RWPE2 (cell line): ENCODE data around the gene GTF2IRD1.
"Not testable (repeated sequence)": the region's sequence is repeated elsewhere in the genome, so short reads cannot be mapped to it uniquely, and the experiment has no call there.

Experiments used
- ATAC-seq: fragments of 200-7000 bp; cut with Tn5 transposase; 3 replicates; pipeline ENCODE4 v1.9.1; 2021; ENCODE audit warnings: low read depth
- DNase-seq: peaks from one replicate; pipeline ENCODE4 v3.0.0-alpha.2; 2020; ENCODE audit warnings: low spot score
- H3K27ac ChIP-seq: fragments of 450-650 bp; 2 replicates; pipeline ENCODE4 v1.5.1; 2017; ENCODE audit warnings: mild to moderate bottlenecking; ENCODE audit not compliant: poor library complexity, severe bottlenecking
- H3K27me3 ChIP-seq: fragments of 250-450 bp; sonication (Bioruptor Pico); 2 replicates; pipeline ENCODE4 v1.5.1; 2021; ENCODE audit warnings: mild to moderate bottlenecking, moderate library complexity; ENCODE audit not compliant: insufficient read depth, poor library complexity, severe bottlenecking
- H3K36me3 ChIP-seq: fragments of 250-450 bp; sonication (Bioruptor Pico); 2 replicates; pipeline ENCODE4 v1.5.1; 2020; ENCODE audit warnings: low read depth, mild to moderate bottlenecking, moderate library complexity
- H3K4me1 ChIP-seq: fragments of 250-450 bp; sonication (Bioruptor Pico); 2 replicates; pipeline ENCODE4 v1.5.1; 2021; ENCODE audit warnings: mild to moderate bottlenecking, moderate library complexity; ENCODE audit not compliant: insufficient read depth, poor library complexity, severe bottlenecking
- H3K4me3 ChIP-seq: fragments of 250-450 bp; sonication (Bioruptor Pico); 2 replicates; pipeline ENCODE4 v1.5.1; 2021; ENCODE audit warnings: mild to moderate bottlenecking, moderate library complexity; ENCODE audit not compliant: severe bottlenecking
- H3K9me3 ChIP-seq: fragments of 250-450 bp; sonication (Bioruptor Pico); 2 replicates; pipeline ENCODE4 v1.5.1; 2021; ENCODE audit warnings: mild to moderate bottlenecking, moderate library complexity; ENCODE audit not compliant: severe bottlenecking
- TF ChIP-seq, protein P1 (sequence below): fragments of 450-650 bp; IDR thresholded peaks from one replicate; pipeline ENCODE4 v1.5.1; 2017; ENCODE audit warnings: mild to moderate bottlenecking, moderate library complexity; ENCODE audit not compliant: poor library complexity, severe bottlenecking

Gene GTF2IRD1

DNA sequence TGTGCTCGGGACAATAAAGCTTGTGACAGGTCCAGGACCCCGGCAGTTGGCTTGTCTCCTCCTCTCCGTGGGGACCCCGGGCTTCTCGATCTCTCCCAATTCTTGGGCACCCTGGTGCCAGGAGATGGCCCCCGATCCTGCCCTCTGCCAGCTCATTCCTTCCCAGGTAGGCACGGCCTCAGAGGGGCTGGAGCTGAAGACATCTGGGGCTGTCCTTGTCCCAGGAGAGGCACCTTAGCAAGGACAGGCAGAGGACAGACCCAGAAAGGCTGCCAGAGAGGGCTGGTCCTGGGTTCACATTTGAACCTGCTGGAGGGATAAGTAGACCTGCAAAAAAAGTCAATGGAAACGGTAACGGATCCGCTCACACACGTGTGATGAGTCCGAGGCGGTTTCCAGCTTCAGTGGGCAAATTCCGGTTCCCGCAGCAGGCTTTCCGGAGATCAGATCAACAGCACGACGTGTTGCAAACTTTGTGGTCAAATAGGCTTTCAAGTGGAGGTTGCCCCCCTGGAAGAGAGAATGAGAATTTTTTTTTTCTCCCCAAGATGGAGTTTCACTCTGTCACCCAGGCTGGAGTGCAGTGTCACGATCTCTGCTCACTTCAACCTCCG, 47.7 kb upstream of the GTF2IRD1 start:
- no peaks in the 10 kb centered on the region for H3K9me3 ChIP-seq
- H3K36me3 ChIP-seq, result peaks cover 6% of the 10 kb centered on the region
- no peaks in the 10 kb centered on the region for H3K27me3 ChIP-seq
- TF ChIP-seq, protein P1, sequence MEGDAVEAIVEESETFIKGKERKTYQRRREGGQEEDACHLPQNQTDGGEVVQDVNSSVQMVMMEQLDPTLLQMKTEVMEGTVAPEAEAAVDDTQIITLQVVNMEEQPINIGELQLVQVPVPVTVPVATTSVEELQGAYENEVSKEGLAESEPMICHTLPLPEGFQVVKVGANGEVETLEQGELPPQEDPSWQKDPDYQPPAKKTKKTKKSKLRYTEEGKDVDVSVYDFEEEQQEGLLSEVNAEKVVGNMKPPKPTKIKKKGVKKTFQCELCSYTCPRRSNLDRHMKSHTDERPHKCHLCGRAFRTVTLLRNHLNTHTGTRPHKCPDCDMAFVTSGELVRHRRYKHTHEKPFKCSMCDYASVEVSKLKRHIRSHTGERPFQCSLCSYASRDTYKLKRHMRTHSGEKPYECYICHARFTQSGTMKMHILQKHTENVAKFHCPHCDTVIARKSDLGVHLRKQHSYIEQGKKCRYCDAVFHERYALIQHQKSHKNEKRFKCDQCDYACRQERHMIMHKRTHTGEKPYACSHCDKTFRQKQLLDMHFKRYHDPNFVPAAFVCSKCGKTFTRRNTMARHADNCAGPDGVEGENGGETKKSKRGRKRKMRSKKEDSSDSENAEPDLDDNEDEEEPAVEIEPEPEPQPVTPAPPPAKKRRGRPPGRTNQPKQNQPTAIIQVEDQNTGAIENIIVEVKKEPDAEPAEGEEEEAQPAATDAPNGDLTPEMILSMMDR, result no peak
- DNase-seq (no peak), ATAC-seq (no peak)
- H3K4me1 ChIP-seq, result no peaks in the 10 kb centered on the region
- no peak overlapping the region for H3K4me3 ChIP-seq
- no peak overlapping the region for H3K27ac ChIP-seq

DNA sequence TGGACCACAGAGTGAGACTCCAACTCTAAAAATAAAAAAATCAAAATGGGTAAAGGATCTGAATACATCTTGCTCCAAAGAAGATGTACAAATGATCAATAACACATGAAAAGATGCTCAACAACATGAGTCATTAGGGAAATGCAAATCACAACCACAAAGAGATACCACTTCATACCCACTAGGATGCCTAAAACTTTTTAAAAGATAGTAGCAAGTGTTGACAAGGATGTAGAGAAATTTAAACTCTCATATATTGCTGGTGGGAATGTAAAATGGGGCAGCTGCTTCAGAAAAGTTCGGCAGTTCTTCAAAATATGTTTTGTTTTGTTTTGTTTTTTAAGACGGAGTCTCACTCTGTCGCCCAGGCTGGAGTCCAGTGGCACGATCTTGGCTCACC, 45.7 kb upstream of the GTF2IRD1 start:
- Histone ChIP-seq H3K4me3 (no peak overlapping the region), H3K27me3 (no peaks in the 10 kb centered on the region), H3K36me3 (no peaks in the 10 kb centered on the region), H3K27ac (no peak overlapping the region), H3K4me1 (no peaks in the 10 kb centered on the region), H3K9me3 (no peaks in the 10 kb centered on the region)
- ATAC-seq, result no peak
- TF ChIP-seq, protein P1, result no peak
- no peak for DNase-seq

DNA sequence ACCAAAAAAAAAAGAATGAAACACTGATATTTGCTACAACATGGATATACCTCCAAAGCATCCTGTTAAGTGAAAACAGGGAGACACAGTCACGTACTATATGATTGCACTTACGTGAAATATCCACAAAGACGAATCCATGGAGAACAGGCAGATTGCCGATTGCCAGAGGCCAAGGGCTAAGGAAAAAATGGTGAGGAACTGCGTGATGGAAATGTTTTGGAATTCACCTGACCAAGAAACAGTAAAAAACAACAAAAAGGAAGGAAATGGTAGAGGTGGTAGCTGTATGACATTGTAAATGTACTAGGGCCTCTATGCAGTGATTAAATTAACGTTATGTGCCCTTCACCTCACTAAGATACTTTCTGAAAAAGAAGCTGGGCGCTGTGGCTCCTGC, 44.1 kb upstream of the GTF2IRD1 start:
- Histone ChIP-seq H3K36me3 (no peaks in the 10 kb centered on the region), H3K4me1 (no peaks in the 10 kb centered on the region), H3K27ac (no peak overlapping the region), H3K4me3 (no peak overlapping the region), H3K9me3 (no peaks in the 10 kb centered on the region), H3K27me3 (no peaks in the 10 kb centered on the region)
- no peak for DNase-seq
- ATAC-seq, result no peak
- TF ChIP-seq, protein P1, result no peak

DNA sequence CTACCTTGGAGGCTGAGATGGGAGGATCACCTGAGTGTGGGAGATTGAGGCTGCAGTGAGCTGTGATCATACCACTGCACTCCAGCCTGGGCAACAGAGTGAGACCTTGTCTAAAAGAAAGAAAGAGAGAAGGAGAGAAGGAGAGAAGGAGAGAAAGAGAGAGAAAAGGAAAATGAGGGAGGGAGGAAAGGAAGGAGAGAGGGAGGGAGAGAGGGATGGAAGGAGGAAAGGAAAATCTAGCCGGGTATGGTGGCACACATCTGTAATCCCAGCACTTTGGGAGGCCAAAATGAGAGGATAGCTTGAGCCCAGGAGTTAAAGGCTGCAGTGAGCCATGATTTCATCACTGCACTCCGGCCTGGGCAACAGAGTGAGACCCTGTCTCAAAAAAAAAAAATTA, 42.9 kb upstream of the GTF2IRD1 start:
- H3K36me3 ChIP-seq, result no peaks in the 10 kb centered on the region
- H3K27ac ChIP-seq, result no peak overlapping the region
- no peaks in the 10 kb centered on the region for H3K9me3 ChIP-seq
- ATAC-seq (no peak), DNase-seq (no peak)
- no peaks in the 10 kb centered on the region for H3K27me3 ChIP-seq
- H3K4me3 ChIP-seq, result no peak overlapping the region
- no peaks in the 10 kb centered on the region for H3K4me1 ChIP-seq
- TF ChIP-seq, protein P1, result no peak

DNA sequence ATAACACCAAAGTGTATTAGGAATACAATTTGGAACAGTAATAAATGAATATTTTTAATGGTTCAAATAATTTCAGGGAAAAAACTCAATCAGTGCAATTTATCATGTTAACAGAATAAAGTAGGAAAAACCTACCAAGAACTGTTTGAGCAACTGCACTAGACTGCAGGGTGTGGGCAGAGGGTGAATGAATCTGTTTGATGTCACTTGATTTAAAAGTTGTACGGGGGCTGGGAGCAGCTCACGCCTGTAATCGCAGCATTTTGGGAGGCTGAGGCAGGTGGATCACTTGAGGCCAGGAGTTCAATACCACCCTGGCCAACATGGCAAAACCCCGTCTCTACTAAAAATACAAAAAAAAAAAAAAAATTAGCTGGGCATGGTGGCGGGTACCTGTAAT, 42.1 kb upstream of the GTF2IRD1 start:
- H3K4me3 ChIP-seq, H3K27me3 ChIP-seq, DNase-seq, H3K4me1 ChIP-seq, H3K9me3 ChIP-seq, H3K36me3 ChIP-seq, H3K27ac ChIP-seq, ATAC-seq: not testable (repeated sequence)
